ENCODE results near the gene PTDSS2. TPM values are rescaled to one million over a fixed set of nuclear protein-coding genes. Genes with fewer than 3 reads are reported as not detected.

PTDSS2 gene
- total and polyA plus RNA-seq, 9 of the 15 experiments (the other 6 are each of a cell fraction or from before 2014, with no cell fraction given) = 0.45 to 53.9 (median 17.2) TPM

DNA sequence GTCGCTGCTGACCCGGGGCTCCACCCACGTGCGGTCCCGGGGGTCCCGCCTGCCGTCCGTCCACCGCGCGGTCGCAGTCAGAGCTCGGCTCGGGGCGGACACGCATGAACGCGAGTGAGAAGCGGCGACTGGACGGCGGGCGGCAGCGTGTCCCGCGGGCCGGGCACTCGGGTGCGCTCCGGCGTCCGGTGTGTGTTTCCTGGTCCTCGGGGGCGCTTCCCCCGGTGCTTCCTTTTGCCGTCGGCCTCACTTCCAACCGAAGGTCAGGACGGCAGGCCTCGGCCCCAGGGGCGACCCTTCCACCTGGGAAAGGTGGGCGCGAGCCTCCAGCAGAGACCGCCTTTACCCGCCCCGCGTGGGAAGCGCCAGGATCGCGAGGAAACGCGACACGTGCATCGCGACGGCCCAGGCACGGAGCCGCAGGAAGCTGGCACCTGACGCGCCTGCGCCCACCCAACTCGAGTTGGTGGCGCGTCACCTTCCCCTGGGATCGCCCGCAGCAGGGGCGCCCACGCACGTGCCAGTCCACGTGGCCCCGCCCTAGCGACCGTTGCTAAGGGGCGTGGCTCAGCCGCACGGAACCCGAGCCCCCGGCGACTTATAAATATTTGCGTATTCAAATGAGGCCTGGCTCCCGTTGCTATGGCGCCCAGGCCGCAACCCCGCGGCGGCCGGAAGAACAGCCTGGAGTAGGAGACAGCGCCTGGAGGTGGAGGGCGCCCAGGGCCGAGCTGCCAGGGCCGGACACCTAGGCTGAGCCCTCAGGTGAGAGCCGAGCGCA is 87.0 kb downstream of the PTDSS2 start, which contains the start of gene LRRC56 (continued):
- TF ChIP-seq ESRRA (IDR thresholded peaks at IDR 0.05; ENCODE audit: borderline replicate concordance, low read depth) = 0 out of 2 replicates have a peak, but pooled peaks have one; percentile 26
- peak; percentile 46; the same call in 1 of the 2 replicates for TF ChIP-seq ATF7 (IDR thresholded peaks at IDR 0.05)
- 0 out of 2 replicates have a peak, but pooled peaks have one; percentile 55 for TF ChIP-seq NR2C2 (CRISPR knock-in tag; IDR thresholded peaks at IDR 0.05)
- no peak; the same call in 1 of the 2 replicates for TF ChIP-seq NR2C2 (tag; IDR thresholded peaks at IDR 0.05)
- TF ChIP-seq RBFOX2 (IDR thresholded peaks at IDR 0.05; ENCODE audit: low read depth, low read length) = peak; percentile 68
- no peak for TF ChIP-seq CREB5 (CRISPR knock-in tag; IDR thresholded peaks at IDR 0.05)
- TF ChIP-seq, protein P1, sequence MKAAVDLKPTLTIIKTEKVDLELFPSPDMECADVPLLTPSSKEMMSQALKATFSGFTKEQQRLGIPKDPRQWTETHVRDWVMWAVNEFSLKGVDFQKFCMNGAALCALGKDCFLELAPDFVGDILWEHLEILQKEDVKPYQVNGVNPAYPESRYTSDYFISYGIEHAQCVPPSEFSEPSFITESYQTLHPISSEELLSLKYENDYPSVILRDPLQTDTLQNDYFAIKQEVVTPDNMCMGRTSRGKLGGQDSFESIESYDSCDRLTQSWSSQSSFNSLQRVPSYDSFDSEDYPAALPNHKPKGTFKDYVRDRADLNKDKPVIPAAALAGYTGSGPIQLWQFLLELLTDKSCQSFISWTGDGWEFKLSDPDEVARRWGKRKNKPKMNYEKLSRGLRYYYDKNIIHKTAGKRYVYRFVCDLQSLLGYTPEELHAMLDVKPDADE (conservative IDR thresholded peaks at IDR 0.05; ENCODE audit: control insufficient read depth, low read depth, low read length) = peak; percentile 55; the same call in 1 of the 2 replicates
- peak; percentile 58; the same call in 1 of the 2 replicates for TF ChIP-seq EP400 (IDR thresholded peaks at IDR 0.05)
- TF ChIP-seq, protein P2, sequence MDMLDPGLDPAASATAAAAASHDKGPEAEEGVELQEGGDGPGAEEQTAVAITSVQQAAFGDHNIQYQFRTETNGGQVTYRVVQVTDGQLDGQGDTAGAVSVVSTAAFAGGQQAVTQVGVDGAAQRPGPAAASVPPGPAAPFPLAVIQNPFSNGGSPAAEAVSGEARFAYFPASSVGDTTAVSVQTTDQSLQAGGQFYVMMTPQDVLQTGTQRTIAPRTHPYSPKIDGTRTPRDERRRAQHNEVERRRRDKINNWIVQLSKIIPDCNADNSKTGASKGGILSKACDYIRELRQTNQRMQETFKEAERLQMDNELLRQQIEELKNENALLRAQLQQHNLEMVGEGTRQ (CRISPR knock-in tag; IDR thresholded peaks at IDR 0.05) = peak; percentile 89
- TF ChIP-seq SRSF1 (IDR thresholded peaks at IDR 0.05; ENCODE audit: low read depth, low read length) = no peak
- TF ChIP-seq, protein P3, sequence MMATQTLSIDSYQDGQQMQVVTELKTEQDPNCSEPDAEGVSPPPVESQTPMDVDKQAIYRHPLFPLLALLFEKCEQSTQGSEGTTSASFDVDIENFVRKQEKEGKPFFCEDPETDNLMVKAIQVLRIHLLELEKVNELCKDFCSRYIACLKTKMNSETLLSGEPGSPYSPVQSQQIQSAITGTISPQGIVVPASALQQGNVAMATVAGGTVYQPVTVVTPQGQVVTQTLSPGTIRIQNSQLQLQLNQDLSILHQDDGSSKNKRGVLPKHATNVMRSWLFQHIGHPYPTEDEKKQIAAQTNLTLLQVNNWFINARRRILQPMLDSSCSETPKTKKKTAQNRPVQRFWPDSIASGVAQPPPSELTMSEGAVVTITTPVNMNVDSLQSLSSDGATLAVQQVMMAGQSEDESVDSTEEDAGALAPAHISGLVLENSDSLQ (IDR thresholded peaks at IDR 0.05) = peak; percentile 56; the same call in 1 of the 2 replicates
- 0 out of 2 replicates have a peak, but pooled peaks have one; percentile 39 for TF ChIP-seq GABPB1 (CRISPR knock-in tag; IDR thresholded peaks at IDR 0.05)
- TF ChIP-seq FOXK1 (CRISPR knock-in tag; IDR thresholded peaks at IDR 0.05; ENCODE audit: borderline replicate concordance) = no peak
- no peak for TF ChIP-seq ZNF121 (CRISPR knock-in tag; conservative IDR thresholded peaks at IDR 0.05)
- peak; percentile 63; the same call in 1 of the 2 replicates for TF ChIP-seq TFAP4 (CRISPR knock-in tag; IDR thresholded peaks at IDR 0.05; ENCODE audit: borderline replicate concordance)
- peak in 1 of 2 experiments; percentile 65; a peak in 1 of 3 replicates for TF ChIP-seq CBX3 (IDR thresholded peaks at IDR 0.05; ENCODE audit: borderline replicate concordance in 1 of 2, low read length in 2 of 2)
- peak; percentile 79; the same call in 1 of the 2 replicates for TF ChIP-seq MTA3 (IDR thresholded peaks at IDR 0.05; ENCODE audit: borderline replicate concordance)
- 0 out of 2 replicates have a peak, but pooled peaks have one; percentile 7 for TF ChIP-seq CHD2 (IDR thresholded peaks at IDR 0.05; ENCODE audit: low read depth, low read length)
- TF ChIP-seq KDM5B (IDR thresholded peaks at IDR 0.05; ENCODE audit: insufficient replicate concordance, low read depth, low read length) = no peak
- TF ChIP-seq KHSRP (IDR thresholded peaks at IDR 0.05) = no peak
